GM06990 (cell line): ENCODE results near the gene PTGER1.

Experiments used
- DNase-seq: peaks from one replicate; pipeline ENCODE4 v3.0.0-alpha.2; 2011; ENCODE audit not compliant: insufficient read length; ENCODE audit errors: extremely low read depth
- H3K27me3 ChIP-seq: replicated peaks from 2 replicates; pipeline ENCODE4 v1.6.0; 2011; ENCODE audit warnings: low read length; ENCODE audit not compliant: control insufficient read depth, insufficient read depth
- H3K36me3 ChIP-seq: 2 replicates; pipeline ENCODE4 v1.5.1; 2011; ENCODE audit warnings: low read length; ENCODE audit not compliant: control insufficient read depth, insufficient read depth
- H3K4me3 ChIP-seq: replicated peaks from 2 replicates; pipeline ENCODE4 v1.5.1; 2011; ENCODE audit warnings: low read depth, mild to moderate bottlenecking, control low read depth, low read length
- TF ChIP-seq, protein P1 (sequence below): IDR thresholded peaks from 2 replicates; pipeline ENCODE4 v1.5.1; 2011; ENCODE audit warnings: low read length, control low read depth, mild to moderate bottlenecking, inconsistent platforms; ENCODE audit not compliant: insufficient read depth, poor library complexity, severe bottlenecking

Gene PTGER1

DNA sequence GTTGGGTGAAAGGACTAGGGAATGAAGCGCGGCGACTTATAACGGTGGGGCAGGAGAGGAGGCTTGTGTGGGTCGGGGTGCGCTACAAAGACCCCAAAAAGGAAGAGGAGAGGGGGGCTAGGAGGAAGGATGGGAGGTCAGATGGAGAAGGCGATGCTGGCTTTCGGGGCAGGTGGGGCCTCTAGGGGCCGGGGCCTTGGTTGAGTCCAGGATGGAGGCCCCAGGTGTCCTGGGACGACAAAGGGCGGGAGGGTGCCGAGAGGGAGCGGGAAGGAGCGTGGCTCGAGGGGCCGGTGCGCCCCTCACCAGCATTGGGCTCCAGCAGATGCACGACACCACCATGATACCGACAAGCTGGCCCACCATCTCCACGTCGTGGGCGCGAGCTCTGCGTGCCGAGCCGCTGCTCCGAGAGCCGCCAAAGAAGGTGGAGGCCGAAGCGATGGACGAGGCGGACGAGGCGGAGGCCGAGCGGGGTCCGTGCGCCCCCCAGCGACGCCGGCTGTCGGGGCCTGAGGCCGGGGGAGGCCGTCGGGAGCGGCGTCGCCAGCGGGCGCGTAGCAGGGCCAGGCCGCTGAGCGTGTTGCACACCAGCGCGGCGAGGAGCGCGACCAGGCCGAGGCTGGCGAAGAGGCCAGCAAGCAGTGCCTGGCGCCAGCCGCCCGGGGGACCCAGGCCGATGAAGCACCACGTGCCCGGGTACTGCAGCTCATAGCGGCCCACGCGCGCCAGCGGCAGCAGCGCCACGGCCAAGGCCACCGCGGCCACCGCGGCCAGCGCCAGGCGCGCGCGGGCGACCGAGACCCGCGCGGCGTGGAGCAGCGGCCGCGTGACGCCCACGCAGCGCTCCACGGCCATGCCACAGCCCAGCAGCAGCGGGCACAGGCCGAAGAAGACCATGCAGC lies 1.8 kb downstream of the PTGER1 start:
- TF ChIP-seq, protein P1, sequence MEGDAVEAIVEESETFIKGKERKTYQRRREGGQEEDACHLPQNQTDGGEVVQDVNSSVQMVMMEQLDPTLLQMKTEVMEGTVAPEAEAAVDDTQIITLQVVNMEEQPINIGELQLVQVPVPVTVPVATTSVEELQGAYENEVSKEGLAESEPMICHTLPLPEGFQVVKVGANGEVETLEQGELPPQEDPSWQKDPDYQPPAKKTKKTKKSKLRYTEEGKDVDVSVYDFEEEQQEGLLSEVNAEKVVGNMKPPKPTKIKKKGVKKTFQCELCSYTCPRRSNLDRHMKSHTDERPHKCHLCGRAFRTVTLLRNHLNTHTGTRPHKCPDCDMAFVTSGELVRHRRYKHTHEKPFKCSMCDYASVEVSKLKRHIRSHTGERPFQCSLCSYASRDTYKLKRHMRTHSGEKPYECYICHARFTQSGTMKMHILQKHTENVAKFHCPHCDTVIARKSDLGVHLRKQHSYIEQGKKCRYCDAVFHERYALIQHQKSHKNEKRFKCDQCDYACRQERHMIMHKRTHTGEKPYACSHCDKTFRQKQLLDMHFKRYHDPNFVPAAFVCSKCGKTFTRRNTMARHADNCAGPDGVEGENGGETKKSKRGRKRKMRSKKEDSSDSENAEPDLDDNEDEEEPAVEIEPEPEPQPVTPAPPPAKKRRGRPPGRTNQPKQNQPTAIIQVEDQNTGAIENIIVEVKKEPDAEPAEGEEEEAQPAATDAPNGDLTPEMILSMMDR = no peak
- H3K27me3 ChIP-seq = peaks cover 1% of the 10 kb centered on the region; the same call in 1 of the 2 replicates
- H3K4me3 ChIP-seq = no peak overlapping the region
- H3K36me3 ChIP-seq = peaks cover 13% of the 10 kb centered on the region
- DNase-seq = no peak

DNA sequence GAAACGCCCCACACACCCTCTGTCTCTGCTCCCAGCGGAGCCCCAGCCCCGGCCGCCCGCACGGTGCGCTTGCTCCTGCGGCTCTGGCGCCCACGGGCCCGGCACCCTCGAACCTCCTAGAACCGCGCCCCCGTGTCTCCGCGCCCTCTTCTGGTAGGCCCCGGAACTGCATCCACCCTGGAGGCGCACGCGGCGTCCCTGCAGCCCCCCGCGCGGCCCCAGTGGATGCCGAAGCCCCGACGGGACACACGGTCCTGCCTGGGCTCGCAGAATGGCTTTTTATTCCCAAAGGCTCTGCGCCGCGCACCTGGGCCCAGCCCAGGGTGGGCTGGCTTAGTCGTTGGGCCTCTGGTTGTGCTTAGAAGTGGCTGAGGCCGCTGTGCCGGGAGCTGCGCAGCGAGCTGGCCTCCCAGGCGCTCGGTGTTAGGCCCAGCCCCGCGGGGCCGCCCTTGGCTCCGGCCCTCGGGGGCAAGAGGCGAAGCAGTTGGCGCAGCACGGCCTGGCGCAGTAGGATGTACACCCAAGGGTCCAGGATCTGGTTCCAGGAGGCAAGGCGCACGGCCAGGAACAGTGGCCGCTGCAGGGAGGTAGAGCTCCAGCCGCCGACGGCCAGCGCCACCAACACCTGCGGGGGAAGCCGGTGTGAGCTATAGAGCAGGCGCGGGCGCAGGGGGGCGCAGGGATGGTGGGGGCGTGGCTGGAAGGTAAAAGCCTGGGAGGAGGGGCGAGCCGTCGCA lies 2.8 kb downstream of the PTGER1 start:
- Histone ChIP-seq H3K27me3 (peaks cover 1% of the 10 kb centered on the region; the same call in 1 of the 2 replicates), H3K36me3 (peaks cover 18% of the 10 kb centered on the region), H3K4me3 (no peak overlapping the region)
- TF ChIP-seq, protein P1 = peak; percentile 96
- peak; percentile 75 for DNase-seq

DNA sequence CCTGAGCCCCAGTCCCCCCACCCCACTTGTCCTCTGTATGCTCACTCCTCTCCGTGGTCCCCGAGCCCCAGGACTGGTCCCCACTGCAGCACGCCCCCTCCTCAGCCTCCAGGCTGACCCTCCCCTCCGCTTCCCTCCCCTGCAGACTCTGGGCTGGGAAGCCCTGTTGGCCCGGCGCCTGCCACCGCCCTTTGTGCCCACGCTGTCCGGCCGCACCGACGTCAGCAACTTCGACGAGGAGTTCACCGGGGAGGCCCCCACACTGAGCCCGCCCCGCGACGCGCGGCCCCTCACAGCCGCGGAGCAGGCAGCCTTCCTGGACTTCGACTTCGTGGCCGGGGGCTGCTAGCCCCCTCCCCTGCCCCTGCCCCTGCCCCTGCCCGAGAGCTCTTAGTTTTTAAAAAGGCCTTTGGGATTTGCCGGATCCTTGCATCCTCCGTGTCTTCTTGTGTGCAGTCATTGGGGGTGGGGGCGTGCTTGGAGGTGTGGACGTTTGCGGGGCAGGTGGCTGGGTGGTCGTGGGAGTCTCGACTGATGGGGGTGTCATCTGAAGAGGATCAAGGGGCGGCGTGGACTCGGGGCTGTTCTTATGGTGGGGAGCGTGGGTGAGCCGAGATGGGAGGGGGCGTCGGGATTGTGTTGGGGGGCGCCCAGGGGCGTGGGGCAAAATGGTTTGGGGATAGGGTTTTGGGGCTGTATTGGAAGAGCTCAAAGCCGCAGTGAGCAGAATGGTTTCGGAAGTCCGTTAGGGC lies 3.5 kb downstream of the PTGER1 start:
- Histone ChIP-seq H3K27me3 (peaks cover 1% of the 10 kb centered on the region; the same call in 1 of the 2 replicates), H3K4me3 (no peak overlapping the region), H3K36me3 (peaks cover 18% of the 10 kb centered on the region)
- no peak for DNase-seq
- TF ChIP-seq, protein P1 = no peak

DNA sequence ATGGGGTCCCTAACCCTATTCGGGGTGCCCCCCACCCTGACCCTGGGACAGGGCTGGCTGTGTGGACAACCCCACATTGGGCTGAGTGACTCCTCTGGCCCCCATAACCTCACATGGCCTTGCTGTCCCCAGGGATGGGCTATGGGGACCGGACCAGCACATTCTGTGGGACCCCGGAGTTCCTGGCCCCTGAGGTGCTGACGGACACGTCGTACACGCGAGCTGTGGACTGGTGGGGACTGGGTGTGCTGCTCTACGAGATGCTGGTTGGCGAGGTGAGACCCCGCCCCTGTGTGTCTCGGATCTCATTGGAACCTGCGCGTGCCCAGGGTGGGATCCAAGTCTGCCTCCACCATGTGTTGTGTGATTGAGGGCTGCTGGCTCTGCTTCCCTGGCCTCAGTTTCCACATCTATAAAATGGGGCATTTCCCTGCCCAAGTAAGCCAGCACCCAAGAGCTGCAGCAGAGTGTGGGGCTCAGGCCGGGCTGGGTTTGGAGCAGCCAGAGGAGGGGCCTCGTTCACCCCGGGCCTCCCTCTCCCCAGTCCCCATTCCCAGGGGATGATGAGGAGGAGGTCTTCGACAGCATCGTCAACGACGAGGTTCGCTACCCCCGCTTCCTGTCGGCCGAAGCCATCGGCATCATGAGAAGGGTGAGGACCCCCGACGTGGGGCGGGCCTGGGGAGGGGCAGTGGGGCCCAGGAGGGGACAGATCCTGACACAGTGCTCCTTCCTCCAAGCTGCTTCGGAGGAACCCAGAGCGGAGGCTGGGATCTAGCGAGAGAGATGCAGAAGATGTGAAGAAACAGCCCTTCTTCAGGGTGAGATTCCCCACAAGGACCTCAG lies 4.9 kb downstream of the PTGER1 start:
- Histone ChIP-seq H3K4me3 (no peak overlapping the region), H3K36me3 (peaks cover 18% of the 10 kb centered on the region), H3K27me3 (peaks cover 1% of the 10 kb centered on the region; the same call in 1 of the 2 replicates)
- TF ChIP-seq, protein P1 = no peak
- DNase-seq = no peak

DNA sequence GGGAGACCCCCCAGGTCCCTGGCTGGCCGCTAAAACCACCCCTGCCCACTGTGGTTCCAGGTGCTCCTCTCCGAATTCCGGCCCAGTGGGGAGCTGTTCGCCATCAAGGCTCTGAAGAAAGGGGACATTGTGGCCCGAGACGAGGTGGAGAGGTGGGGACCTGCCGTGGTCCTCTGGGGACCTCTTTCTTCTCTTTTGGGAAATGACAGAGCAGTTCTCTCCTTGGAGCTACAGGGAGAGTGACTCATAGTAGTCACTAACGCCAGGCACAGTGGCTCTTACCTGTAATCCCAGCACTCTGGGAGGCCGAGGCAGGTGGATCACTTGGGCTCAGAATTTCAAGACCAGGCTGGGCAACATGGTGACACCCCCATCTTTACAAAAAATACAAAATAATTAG lies 7.3 kb downstream of the PTGER1 start:
- H3K36me3 ChIP-seq = peaks cover 28% of the 10 kb centered on the region
- TF ChIP-seq, protein P1 = no peak
- no peak for DNase-seq
- no peak overlapping the region for H3K4me3 ChIP-seq
- no peaks in the 10 kb centered on the region; the same call in 1 of the 2 replicates for H3K27me3 ChIP-seq
